ENCODE data around the gene CLRN3.
A peak's percentile ranks its signal among the peaks of the same experiment; 100 is the strongest.

The CLRN3 gene

GRCh38 chr10:127899766-127900387 lies 7.1 kb upstream of the CLRN3 start:
- no peak for DNase-seq (ENCODE audit: low read depth)

- no peak for DNase-seq (ENCODE audit: low read depth)
Observed at GRCh38 chr10:127897177-127897576, 4.4 kb upstream of the CLRN3 start.

GRCh38 chr10:127896590-127896989 lies 3.8 kb upstream of the CLRN3 start:
- no peak for DNase-seq (ENCODE audit: low read depth)

- no peak for DNase-seq (ENCODE audit: low read depth)
Observed at GRCh38 chr10:127894146-127894545, 1.4 kb upstream of the CLRN3 start.

GRCh38 chr10:127890832-127891334 lies 1.9 kb downstream of the CLRN3 start:
- no peak for DNase-seq (ENCODE audit: low read depth)

GRCh38 chr10:127890216-127890615 lies 2.5 kb downstream of the CLRN3 start:
- no peak for DNase-seq (ENCODE audit: low read depth)

GRCh38 chr10:127889605-127890195 lies 3.0 kb downstream of the CLRN3 start:
- DNase-seq (ENCODE audit: low read depth): peak; percentile 32

- no peak for DNase-seq (ENCODE audit: low read depth)
Observed at GRCh38 chr10:127888521-127889312, 4.0 kb downstream of the CLRN3 start.

GRCh38 chr10:127887541-127888415 lies 5.0 kb downstream of the CLRN3 start:
- DNase-seq (ENCODE audit: low read depth): no peak

GRCh38 chr10:127886371-127887051 lies 6.2 kb downstream of the CLRN3 start:
- DNase-seq (ENCODE audit: low read depth): no peak

GRCh38 chr10:127884501-127884900 lies 8.2 kb downstream of the CLRN3 start:
- DNase-seq (ENCODE audit: low read depth): no peak

- DNase-seq (ENCODE audit: low read depth): no peak
Observed at GRCh38 chr10:127883516-127883915, 9.2 kb downstream of the CLRN3 start.

GRCh38 chr10:127882801-127883459 lies 9.8 kb downstream of the CLRN3 start:
- DNase-seq (ENCODE audit: low read depth): no peak

GRCh38 chr10:127882391-127882790 lies 10.3 kb downstream of the CLRN3 start:
- DNase-seq (ENCODE audit: low read depth): no peak

GRCh38 chr10:127881262-127881661 lies 11.5 kb downstream of the CLRN3 start:
- DNase-seq (ENCODE audit: low read depth): no peak

GRCh38 chr10:127880557-127880956 lies 12.2 kb downstream of the CLRN3 start:
- DNase-seq (ENCODE audit: low read depth): no peak

GRCh38 chr10:127878475-127879055 lies 14.2 kb downstream of the CLRN3 start:
- DNase-seq (ENCODE audit: low read depth): no peak

GRCh38 chr10:127877699-127878098 lies 15.0 kb downstream of the CLRN3 start:
- DNase-seq (ENCODE audit: low read depth): no peak

GRCh38 chr10:127877116-127877515 lies 15.6 kb downstream of the CLRN3 start:
- no peak for DNase-seq (ENCODE audit: low read depth)

GRCh38 chr10:127875916-127876315 lies 16.8 kb downstream of the CLRN3 start:
- no peak for DNase-seq (ENCODE audit: low read depth)

- DNase-seq (ENCODE audit: low read depth): no peak
Observed at GRCh38 chr10:127875449-127875765, 17.3 kb downstream of the CLRN3 start.
